CD14-positive monocyte (primary cell): ENCODE measurements around the gene RPS6KA3. TPM values are rescaled to one million over a fixed set of nuclear protein-coding genes. Genes with fewer than 3 reads are reported as not detected.

Experiments used
- DNase-seq, 3 donors: peaks; one replicate each; pipeline ENCODE4 v3.0.0-alpha.2; 2011 to 2022
- H2AFZ ChIP-seq: 2 replicates; pipeline ENCODE4 v1.6.0; 2012; ENCODE audit warnings: mild to moderate bottlenecking, low read depth, low read length, inconsistent platforms; ENCODE audit not compliant: insufficient read depth, poor library complexity, severe bottlenecking
- H3K27ac ChIP-seq, 2 donors: 1 replicate in 1 of 2; 2 replicates in 1 of 2; pipeline ENCODE4 v1.5.1; 2012 to 2013; ENCODE audit warnings: low read length in 2 of 2, control low read depth in 1 of 2, inconsistent platforms in 1 of 2, low read depth in 1 of 2, mild to moderate bottlenecking in 1 of 2
- H3K27me3 ChIP-seq, 2 donors: one replicate each; pipeline versions ENCODE4 v1.6.0 to v1.6.1; 2011 to 2013; ENCODE audit warnings: low read length in 2 of 2; ENCODE audit not compliant: control insufficient read depth in 2 of 2, insufficient read depth in 2 of 2
- H3K36me3 ChIP-seq, 2 donors: replicated peaks in 1 of 2; 1 replicate in 1 of 2; 2 replicates in 1 of 2; pipeline versions ENCODE4 v1.5.1 to v1.6.1; 2012 to 2013; ENCODE audit warnings: low read length in 2 of 2, control low read depth in 1 of 2, inconsistent platforms in 1 of 2, mild to moderate bottlenecking in 1 of 2; ENCODE audit not compliant: insufficient read depth in 2 of 2, control insufficient read depth in 1 of 2
- H3K4me1 ChIP-seq, 2 donors: 1 replicate in 1 of 2; 2 replicates in 1 of 2; pipeline versions ENCODE4 v1.5.1 to v1.6.1; 2012 to 2013; ENCODE audit warnings: low read length in 2 of 2, control low read depth in 1 of 2, inconsistent platforms in 1 of 2, mild to moderate bottlenecking in 1 of 2, moderate library complexity in 1 of 2; ENCODE audit not compliant: insufficient read depth in 2 of 2, control insufficient read depth in 1 of 2
- H3K4me2 ChIP-seq: replicated peaks from 2 replicates; pipeline ENCODE3; 2012; ENCODE audit warnings: low read length, moderate library complexity, mild to moderate bottlenecking; ENCODE audit not compliant: poor library complexity, severe bottlenecking; ENCODE audit errors: extremely low read depth
- H3K4me3 ChIP-seq, 3 experiments: fragments of 200-600 bp in 1 of 3; sonication (generic) in 1 of 3; replicated peaks in 1 of 3; 1 replicate in 2 of 3; 2 replicates in 1 of 3; pipeline ENCODE4 v1.5.1; 2011 to 2013; ENCODE audit warnings: low read length in 3 of 3, mild to moderate bottlenecking in 3 of 3, control low read depth in 2 of 3, low read depth in 2 of 3, inconsistent platforms in 1 of 3, moderate library complexity in 1 of 3
- H3K79me2 ChIP-seq: 2 replicates; pipeline ENCODE4 v1.6.0; 2012; ENCODE audit warnings: mild to moderate bottlenecking, control low read depth, inconsistent platforms, low read length, moderate library complexity; ENCODE audit not compliant: insufficient read depth
- H3K9ac ChIP-seq: 2 replicates; pipeline ENCODE4 v1.6.0; 2017; ENCODE audit warnings: low read length, mild to moderate bottlenecking; ENCODE audit not compliant: insufficient read depth, poor library complexity, severe bottlenecking
- H3K9me3 ChIP-seq, 2 donors: replicated peaks in 1 of 2; 1 replicate in 1 of 2; 2 replicates in 1 of 2; pipeline versions ENCODE4 v1.5.1 to v1.6.1; 2012 to 2013; ENCODE audit warnings: low read length in 2 of 2, control low read depth in 1 of 2; ENCODE audit not compliant: control insufficient read depth in 1 of 2, insufficient read depth in 1 of 2
- H4K20me1 ChIP-seq: 2 replicates; pipeline ENCODE4 v1.6.0; 2012; ENCODE audit warnings: mild to moderate bottlenecking, low read length, control low read depth, moderate library complexity; ENCODE audit not compliant: insufficient read depth
- H3K27ac Mint-ChIP-seq, 7 donors: one replicate each; pipeline ENCODE4 v1.8.0; 2020; ENCODE audit warnings: mild to moderate bottlenecking in 7 of 7, mixed read lengths in 7 of 7, moderate library complexity in 6 of 7, inconsistent platforms in 2 of 7
- H3K27me3 Mint-ChIP-seq, 3 donors: one replicate each; pipeline ENCODE4 v1.8.0; 2021 to 2022; ENCODE audit warnings: low read depth in 3 of 3, mild to moderate bottlenecking in 3 of 3, mixed read lengths in 3 of 3, moderate library complexity in 3 of 3, inconsistent platforms in 1 of 3
- H3K36me3 Mint-ChIP-seq, 2 donors: one replicate each; pipeline ENCODE4 v1.8.0; 2020; ENCODE audit warnings: mixed read lengths in 2 of 2, inconsistent platforms in 1 of 2, mild to moderate bottlenecking in 1 of 2
- H3K4me1 Mint-ChIP-seq: one replicate; pipeline ENCODE4 v1.8.0; 2020; ENCODE audit warnings: mild to moderate bottlenecking, mixed read lengths
- H3K4me3 Mint-ChIP-seq, 2 donors: one replicate each; pipeline ENCODE4 v1.8.0; 2020; ENCODE audit warnings: mild to moderate bottlenecking in 2 of 2, mixed read lengths in 2 of 2, moderate library complexity in 1 of 2
- H3K9me3 Mint-ChIP-seq, 7 donors: one replicate each; pipeline ENCODE4 v1.8.0; 2020 to 2022; ENCODE audit warnings: mixed read lengths in 7 of 7, mild to moderate bottlenecking in 6 of 7, moderate library complexity in 6 of 7, inconsistent platforms in 2 of 7
- CTCF ChIP-seq: fragments of 200-600 bp; IDR thresholded peaks from one replicate; pipeline ENCODE4 v1.8.0; 2022; ENCODE audit warnings: antibody characterized with exemption, mild to moderate bottlenecking
- WGBS: methylation state at CpG from one replicate; pipeline ENCODE4 v1.1.5; 2013; ENCODE audit warnings: missing lambda C conversion rate; ENCODE audit not compliant: insufficient coverage; 5-methylcytosine and 5-hydroxymethylcytosine counted together
- intact Hi-C, 2 donors: fragments of 100-400 bp; cut with micrococcal nuclease; formaldehyde crosslinking; loops; one replicate each; pipeline versions ENCODE4 v1.15.0 to v1.15.1; 2023
- polyA plus RNA-seq, 3 donors: library from polyadenylated mRNA; depleted of rRNA in 1 of 3; unstranded in 2 of 3; stranded (reverse) in 1 of 3; fragments of 300-500 nt in 2 of 3; fragments of >200 nt in 1 of 3; fragmentation: Illumina TruSeq in 2 of 3; gene quantifications; 1 replicate in 2 of 3; 2 replicates in 1 of 3; pipeline ENCODE4 v1.2.3, GENCODE V29; 2012 to 2021

RPS6KA3 gene
- polyA plus RNA-seq, 3 donors: 14.6 to 28.2 (median 21.6) TPM

- intact Hi-C loops: loop anchor here in 1 of 2 donors (10.0 kb wide), 1 partner anchor 47 kb away; the partner anchor contains the start of gene RPS6KA3
- H3K79me2 ChIP-seq: no peaks in the 10 kb centered on the region
- H3K27ac ChIP-seq: no peak overlapping the region
- peaks cover 44% of the 10 kb centered on the region in 2 donors for H3K4me1 ChIP-seq
- Mint-ChIP-seq H3K27me3 (peaks cover 0 to 2% (median 1%) of the 10 kb centered on the region in 3 donors), H3K36me3 (no peaks in the 10 kb centered on the region), H3K9me3 (peaks cover 0 to 3% (median 0%) of the 10 kb centered on the region in 7 donors), H3K4me1 (peaks cover 45% of the 10 kb centered on the region), H3K4me3 (no peak overlapping the region), H3K27ac (peak overlapping the region in 2 of 7 donors; percentile 12 to 52)
- H3K9me3 ChIP-seq: no peaks in the 10 kb centered on the region
- no peak overlapping the region for H2AFZ ChIP-seq
- no peak overlapping the region for H3K4me3 ChIP-seq
- H3K4me2 ChIP-seq: no peak overlapping the region
- DNase-seq: no peak
- no peaks in the 10 kb centered on the region for H3K36me3 ChIP-seq
- no peaks in the 10 kb centered on the region for H3K27me3 ChIP-seq
- no peak overlapping the region for H3K9ac ChIP-seq
- no peak for TF ChIP-seq CTCF
- WGBS: no CpG with 5 or more reads among the region's 2 CpGs
- no peaks in the 10 kb centered on the region for H4K20me1 ChIP-seq
These were observed 44.8 kb upstream of the RPS6KA3 start for GRCh38 chrX:20311505-20311904.

- DNase-seq: no peak
- Histone ChIP-seq H3K4me2 (no peak overlapping the region), H3K9ac (no peak overlapping the region), H2AFZ (no peak overlapping the region), H3K79me2 (no peaks in the 10 kb centered on the region), H3K4me3 (no peak overlapping the region), H3K36me3 (no peaks in the 10 kb centered on the region), H4K20me1 (no peaks in the 10 kb centered on the region), H3K27me3 (no peaks in the 10 kb centered on the region), H3K9me3 (no peaks in the 10 kb centered on the region), H3K27ac (no peak overlapping the region), H3K4me1 (peaks cover 36 to 38% of the 10 kb centered on the region in 2 donors)
- H3K9me3 Mint-ChIP-seq: peaks cover 0 to 3% (median 0%) of the 10 kb centered on the region in 7 donors
- TF ChIP-seq CTCF: no peak
- peaks cover 37% of the 10 kb centered on the region for H3K4me1 Mint-ChIP-seq
- peaks cover 0 to 2% (median 1%) of the 10 kb centered on the region in 3 donors for H3K27me3 Mint-ChIP-seq
- H3K27ac Mint-ChIP-seq: no peak overlapping the region
- no peak overlapping the region for H3K4me3 Mint-ChIP-seq
- H3K36me3 Mint-ChIP-seq: no peaks in the 10 kb centered on the region
- intact Hi-C loops: loop anchor here in 1 of 2 donors (10.0 kb wide), 1 partner anchor 45 kb away; the partner anchor contains the start of gene RPS6KA3
- WGBS: no CpG with 5 or more reads among the region's 8 CpGs
These were observed 43.1 kb upstream of the RPS6KA3 start for GRCh38 chrX:20309806-20310205.
